Measurements from ENCODE around the gene MACROD2.

Gene MACROD2

DNA sequence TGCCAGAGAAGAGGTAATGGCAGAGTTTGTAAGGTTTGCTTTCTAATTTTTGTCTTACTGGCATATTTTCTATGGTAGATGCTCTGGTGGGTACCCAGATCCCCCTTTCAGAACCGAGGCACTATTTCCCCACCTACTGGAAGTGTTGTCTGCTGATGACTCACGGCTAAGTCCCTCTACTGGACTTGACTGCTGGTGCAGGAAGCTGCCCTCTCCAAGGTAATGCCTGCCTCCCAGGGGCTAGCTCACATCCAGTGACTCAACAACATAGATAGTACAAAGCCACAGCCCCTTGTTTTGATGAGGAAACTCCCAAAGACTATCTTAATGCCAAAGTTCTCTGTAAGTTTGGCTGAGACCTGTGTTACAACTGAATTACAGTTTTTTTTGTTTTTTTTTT, 627.5 kb downstream of the MACROD2 start:
- DNase-seq (ENCODE audit: extremely low read depth, low read depth) = peak; percentile 10
- H3K4me3 ChIP-seq (replicated peaks; ENCODE audit: low read depth, low read length) = no peak overlapping the region
- TF ChIP-seq, protein P1, sequence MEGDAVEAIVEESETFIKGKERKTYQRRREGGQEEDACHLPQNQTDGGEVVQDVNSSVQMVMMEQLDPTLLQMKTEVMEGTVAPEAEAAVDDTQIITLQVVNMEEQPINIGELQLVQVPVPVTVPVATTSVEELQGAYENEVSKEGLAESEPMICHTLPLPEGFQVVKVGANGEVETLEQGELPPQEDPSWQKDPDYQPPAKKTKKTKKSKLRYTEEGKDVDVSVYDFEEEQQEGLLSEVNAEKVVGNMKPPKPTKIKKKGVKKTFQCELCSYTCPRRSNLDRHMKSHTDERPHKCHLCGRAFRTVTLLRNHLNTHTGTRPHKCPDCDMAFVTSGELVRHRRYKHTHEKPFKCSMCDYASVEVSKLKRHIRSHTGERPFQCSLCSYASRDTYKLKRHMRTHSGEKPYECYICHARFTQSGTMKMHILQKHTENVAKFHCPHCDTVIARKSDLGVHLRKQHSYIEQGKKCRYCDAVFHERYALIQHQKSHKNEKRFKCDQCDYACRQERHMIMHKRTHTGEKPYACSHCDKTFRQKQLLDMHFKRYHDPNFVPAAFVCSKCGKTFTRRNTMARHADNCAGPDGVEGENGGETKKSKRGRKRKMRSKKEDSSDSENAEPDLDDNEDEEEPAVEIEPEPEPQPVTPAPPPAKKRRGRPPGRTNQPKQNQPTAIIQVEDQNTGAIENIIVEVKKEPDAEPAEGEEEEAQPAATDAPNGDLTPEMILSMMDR (IDR thresholded peaks at IDR 0.05; ENCODE audit: low read depth, low read length, missing control alignments) = peak; percentile 30

DNA sequence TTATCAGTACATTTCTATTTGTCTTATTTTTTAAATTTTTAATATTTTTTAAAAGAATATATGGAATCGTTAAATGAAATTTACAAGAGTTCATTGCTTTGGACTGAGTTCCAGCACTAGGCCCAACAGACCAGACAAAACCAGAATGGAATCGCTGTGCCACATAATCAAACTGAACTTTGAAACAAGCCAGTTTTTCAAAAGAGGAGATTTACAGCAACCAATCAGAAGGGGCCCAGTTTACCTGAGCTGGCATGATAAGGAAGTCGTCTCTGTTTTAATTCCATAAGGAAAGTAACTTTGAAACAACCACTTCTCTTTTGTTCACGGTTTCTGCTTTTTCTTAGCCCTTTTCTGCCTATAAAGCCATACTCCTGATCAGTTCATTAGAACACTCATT, 635.7 kb downstream of the MACROD2 start:
- DNase-seq (ENCODE audit: extremely low read depth, low read depth) = no peak
- no peak overlapping the region for H3K4me3 ChIP-seq (replicated peaks; ENCODE audit: low read depth, low read length)
- TF ChIP-seq, protein P1 (IDR thresholded peaks at IDR 0.05; ENCODE audit: low read depth, low read length, missing control alignments) = no peak

DNA sequence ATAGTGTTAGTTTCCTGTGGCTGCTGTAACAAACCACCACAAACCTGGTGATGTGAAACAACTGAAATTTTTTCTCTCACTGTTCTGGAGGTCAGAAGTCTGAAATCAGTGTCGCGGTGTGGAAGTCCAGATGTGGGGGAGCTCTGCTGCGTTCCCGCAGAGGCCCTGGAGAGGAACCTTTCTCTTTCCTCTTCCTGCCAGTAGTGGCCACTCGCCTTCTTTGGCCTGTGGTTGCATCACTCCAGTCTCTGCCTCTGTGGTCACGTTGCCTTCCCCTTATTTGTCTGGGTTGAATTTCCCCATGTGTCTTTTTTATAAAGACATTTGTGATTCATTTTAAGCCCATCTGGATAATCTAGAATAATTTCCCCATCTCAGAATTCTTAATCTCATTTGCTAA, 637.6 kb downstream of the MACROD2 start:
- no peak for DNase-seq (ENCODE audit: extremely low read depth, low read depth)

DNA sequence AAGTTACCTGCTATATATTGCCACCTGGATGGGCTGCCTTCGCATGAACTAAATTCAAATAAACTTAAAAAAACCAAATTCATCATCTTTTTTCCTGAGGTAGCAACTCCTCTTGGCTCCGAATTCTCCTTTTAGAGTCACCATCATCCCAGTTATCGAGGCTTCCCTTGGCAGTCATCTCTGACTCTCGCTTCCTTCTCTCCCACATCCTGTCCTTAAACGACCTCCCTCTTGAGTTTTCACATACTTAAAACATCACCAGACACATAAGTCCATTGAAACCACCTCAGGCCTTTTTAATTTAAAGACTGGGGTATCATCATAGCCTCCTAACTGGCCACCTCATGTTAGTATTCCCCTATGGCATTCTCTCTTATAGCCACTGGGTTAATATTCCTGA, 638.2 kb downstream of the MACROD2 start:
- no peak for DNase-seq (ENCODE audit: extremely low read depth, low read depth)
- TF ChIP-seq, protein P1 (IDR thresholded peaks at IDR 0.05; ENCODE audit: low read depth, low read length, missing control alignments) = no peak
- H3K4me3 ChIP-seq (replicated peaks; ENCODE audit: low read depth, low read length) = no peak overlapping the region

More for the DNA sequence above, 637.6 kb downstream of the MACROD2 start:
- TF ChIP-seq, protein P1 (IDR thresholded peaks at IDR 0.05; ENCODE audit: low read depth, low read length, missing control alignments) = no peak
- H3K4me3 ChIP-seq (replicated peaks; ENCODE audit: low read depth, low read length) = no peak overlapping the region

DNA sequence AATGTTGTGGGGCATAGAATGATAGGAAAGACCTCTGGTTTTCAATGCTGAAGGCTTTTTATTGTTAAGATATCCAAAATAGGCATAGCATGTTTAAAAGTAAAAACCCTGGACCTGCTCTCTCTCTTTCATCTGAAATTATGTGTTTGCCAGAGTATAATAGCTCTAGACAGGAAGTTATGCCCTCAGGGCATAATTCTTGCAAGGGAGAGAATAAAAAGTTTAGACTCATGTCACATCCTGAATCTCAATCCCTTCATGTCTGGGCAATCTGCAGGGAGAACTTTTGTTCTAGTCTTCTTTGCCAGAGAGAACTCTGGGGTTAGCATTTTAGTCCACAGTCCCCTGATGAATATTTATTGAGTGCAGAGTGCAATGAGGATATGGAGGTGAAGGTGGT, 639.3 kb downstream of the MACROD2 start:
- no peak overlapping the region for H3K4me3 ChIP-seq (replicated peaks; ENCODE audit: low read depth, low read length)
- no peak for DNase-seq (ENCODE audit: extremely low read depth, low read depth)
- TF ChIP-seq, protein P1 (IDR thresholded peaks at IDR 0.05; ENCODE audit: low read depth, low read length, missing control alignments) = no peak

DNA sequence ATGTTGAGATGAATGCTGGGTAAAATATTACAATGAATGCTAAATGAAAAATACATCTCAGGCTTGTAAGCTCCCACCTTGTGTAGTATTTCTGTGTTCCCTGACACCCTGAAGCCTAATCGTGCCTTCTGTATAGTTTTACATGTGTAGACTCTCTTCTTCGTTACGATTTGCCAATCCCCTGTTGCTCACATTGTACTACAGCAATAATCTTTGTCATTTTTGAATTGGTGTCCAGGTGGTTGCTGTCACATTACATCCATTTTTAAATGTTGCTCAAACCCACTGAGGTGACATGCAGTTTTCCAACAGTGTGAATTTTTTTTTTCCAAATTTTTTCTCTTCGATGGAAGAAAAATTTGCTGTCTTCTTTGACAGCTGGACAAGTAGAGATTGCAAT, 642.1 kb downstream of the MACROD2 start:
- DNase-seq (ENCODE audit: extremely low read depth, low read depth) = no peak
- TF ChIP-seq, protein P1 (IDR thresholded peaks at IDR 0.05; ENCODE audit: low read depth, low read length, missing control alignments) = no peak
- H3K4me3 ChIP-seq (replicated peaks; ENCODE audit: low read depth, low read length) = no peak overlapping the region

DNA sequence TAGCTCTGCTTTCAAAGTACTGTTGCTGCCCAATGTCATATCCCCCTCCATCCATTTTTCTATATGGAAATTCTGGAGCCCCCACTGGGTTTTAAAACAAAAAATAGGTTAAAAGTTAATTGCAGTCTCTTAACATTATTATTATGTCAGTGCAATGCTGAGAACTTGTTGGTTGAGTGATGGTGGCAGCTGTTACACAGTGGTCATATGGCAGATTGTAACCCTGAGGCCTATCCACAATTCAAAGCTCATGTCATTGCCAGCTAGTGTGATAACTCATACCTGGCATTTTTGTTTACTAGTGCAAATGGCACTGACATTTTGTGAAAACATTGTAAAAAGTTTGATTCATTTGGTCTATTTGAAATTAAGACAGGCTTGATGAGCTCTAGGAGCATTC, 647.8 kb downstream of the MACROD2 start:
- TF ChIP-seq, protein P1 (IDR thresholded peaks at IDR 0.05; ENCODE audit: low read depth, low read length, missing control alignments) = no peak
- DNase-seq (ENCODE audit: extremely low read depth, low read depth) = no peak
- H3K4me3 ChIP-seq (replicated peaks; ENCODE audit: low read depth, low read length) = no peak overlapping the region

Data from HFF-Myc (cell line).